Ectodermal cell (in vitro differentiated cells): ENCODE data around the gene DCPS.

Source experiments
- H3K27ac ChIP-seq: 2 replicates; pipeline ENCODE4 v1.7.0; 2013; ENCODE audit warnings: mild to moderate bottlenecking, low read depth, low read length; ENCODE audit not compliant: insufficient read depth, poor library complexity, severe bottlenecking
- H3K27me3 ChIP-seq: 2 replicates; pipeline ENCODE4 v1.7.0; 2013; ENCODE audit warnings: mild to moderate bottlenecking, low read length; ENCODE audit not compliant: insufficient read depth, control insufficient read depth, poor library complexity, severe bottlenecking
- H3K36me3 ChIP-seq: one replicate; pipeline ENCODE4 v1.7.0; 2013; ENCODE audit warnings: low read length; ENCODE audit not compliant: control insufficient read depth, insufficient read depth
- H3K4me1 ChIP-seq: one replicate; pipeline ENCODE4 v1.7.0; 2013; ENCODE audit warnings: low read length; ENCODE audit not compliant: control insufficient read depth, insufficient read depth
- H3K4me3 ChIP-seq: 2 replicates; pipeline ENCODE4 v1.7.0; 2013; ENCODE audit warnings: low read depth, low read length, control low read depth; ENCODE audit not compliant: insufficient read depth
- H3K9me3 ChIP-seq: 2 replicates; pipeline ENCODE4 v1.7.0; 2013; ENCODE audit warnings: mild to moderate bottlenecking, low read length, moderate library complexity; ENCODE audit not compliant: control insufficient read depth
- WGBS, 2 experiments: methylation state at CpG; one replicate each; pipeline ENCODE4 v1.1.7; 2013; ENCODE audit warnings: missing lambda C conversion rate in 2 of 2; 5-methylcytosine and 5-hydroxymethylcytosine counted together

DCPS gene

DNA sequence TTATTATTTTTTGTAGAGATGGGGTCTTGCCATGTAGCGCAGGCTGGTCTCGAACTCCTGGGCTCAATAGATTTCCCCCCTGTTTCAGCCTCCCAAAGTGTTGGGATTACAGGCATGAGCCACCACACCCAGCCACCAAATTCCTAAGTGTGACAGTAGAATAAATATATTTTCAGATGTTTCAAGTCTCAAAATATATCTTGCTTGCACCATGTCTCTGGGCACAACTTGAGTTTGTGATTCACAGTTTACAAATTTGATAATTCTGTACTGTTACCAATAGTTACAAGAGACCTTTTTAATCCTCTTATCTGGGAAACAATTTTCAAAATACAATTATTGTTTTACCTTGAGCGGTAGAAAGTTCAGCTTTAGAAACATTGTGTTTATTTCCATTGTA is 19.1 kb downstream of the DCPS start:
- H3K4me1 ChIP-seq: peaks cover 6% of the 10 kb centered on the region
- no peaks in the 10 kb centered on the region for H3K27me3 ChIP-seq
- H3K4me3 ChIP-seq: no peak overlapping the region
- H3K36me3 ChIP-seq: no peaks in the 10 kb centered on the region
- WGBS, 2 experiments: 90 to 100% methylated on average over 2 to 3 of the region's 3 CpGs
- no peak overlapping the region for H3K27ac ChIP-seq
- H3K9me3 ChIP-seq: no peaks in the 10 kb centered on the region

DNA sequence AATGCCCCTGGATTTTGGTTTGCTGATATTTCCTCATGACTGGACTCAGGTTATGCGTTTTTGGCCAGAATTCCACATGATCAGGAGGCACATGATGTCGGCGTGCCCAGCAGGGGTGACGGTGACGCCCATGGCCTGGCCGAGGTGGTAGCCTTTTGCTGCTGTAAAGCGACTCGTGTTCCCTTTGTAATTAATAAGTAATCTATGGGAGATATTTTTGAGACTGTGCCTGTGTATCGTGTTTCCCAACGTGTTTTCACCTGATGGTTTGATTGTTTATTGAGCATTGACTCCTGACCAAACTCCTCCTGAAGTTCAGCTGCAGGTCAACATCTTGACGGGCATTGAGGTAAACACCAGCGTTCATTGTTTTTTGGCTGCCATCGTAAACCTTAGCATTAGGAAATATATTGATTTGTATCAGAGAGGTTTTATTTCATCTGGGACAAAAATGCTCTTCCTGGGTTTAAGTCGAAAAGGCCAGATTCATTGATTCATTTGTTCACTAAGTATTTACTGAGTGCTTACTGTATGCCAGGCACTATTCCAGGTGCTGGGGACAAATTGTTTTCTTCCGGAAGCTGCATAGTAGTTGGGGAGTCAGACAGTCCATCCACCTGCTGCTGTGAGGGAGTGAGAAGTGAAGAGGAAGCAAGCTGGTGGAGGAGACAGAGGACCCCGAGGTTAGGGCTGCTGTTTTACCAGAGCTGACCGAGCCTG is 23.6 kb downstream of the DCPS start:
- Histone ChIP-seq H3K27me3 (no peaks in the 10 kb centered on the region), H3K36me3 (no peaks in the 10 kb centered on the region), H3K4me3 (no peak overlapping the region), H3K27ac (no peak overlapping the region), H3K4me1 (peaks cover 8% of the 10 kb centered on the region), H3K9me3 (no peaks in the 10 kb centered on the region)
- WGBS, 2 experiments: 94 to 96% methylated on average over 17 of the region's 17 CpGs

DNA sequence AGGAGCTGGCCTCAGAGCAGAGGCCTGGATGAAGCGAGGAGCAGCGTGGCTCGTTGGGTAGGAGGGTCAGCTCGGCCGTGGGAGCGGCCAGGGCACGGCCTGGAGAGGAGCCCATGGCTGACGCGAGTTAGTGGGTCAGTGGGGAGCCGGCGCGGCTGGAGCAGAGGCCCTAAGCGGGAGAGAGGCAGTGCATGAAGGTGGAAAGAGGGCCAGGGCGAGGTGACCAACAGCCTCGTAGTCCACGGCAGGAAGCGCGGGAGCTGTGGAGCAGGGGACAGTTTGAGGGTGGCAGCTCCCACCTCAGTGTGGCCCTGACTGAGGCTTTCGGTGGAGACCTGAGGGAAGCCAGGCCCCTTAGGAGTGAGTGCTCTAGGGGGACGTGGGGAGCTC is 24.1 kb downstream of the DCPS start:
- H3K4me3 ChIP-seq: no peak overlapping the region
- no peaks in the 10 kb centered on the region for H3K27me3 ChIP-seq
- no peaks in the 10 kb centered on the region for H3K36me3 ChIP-seq
- no peak overlapping the region for H3K27ac ChIP-seq
- 92 to 93% methylated on average over 20 of the region's 20 CpGs for WGBS, 2 experiments
- no peaks in the 10 kb centered on the region for H3K9me3 ChIP-seq
- peaks cover 8% of the 10 kb centered on the region for H3K4me1 ChIP-seq

DNA sequence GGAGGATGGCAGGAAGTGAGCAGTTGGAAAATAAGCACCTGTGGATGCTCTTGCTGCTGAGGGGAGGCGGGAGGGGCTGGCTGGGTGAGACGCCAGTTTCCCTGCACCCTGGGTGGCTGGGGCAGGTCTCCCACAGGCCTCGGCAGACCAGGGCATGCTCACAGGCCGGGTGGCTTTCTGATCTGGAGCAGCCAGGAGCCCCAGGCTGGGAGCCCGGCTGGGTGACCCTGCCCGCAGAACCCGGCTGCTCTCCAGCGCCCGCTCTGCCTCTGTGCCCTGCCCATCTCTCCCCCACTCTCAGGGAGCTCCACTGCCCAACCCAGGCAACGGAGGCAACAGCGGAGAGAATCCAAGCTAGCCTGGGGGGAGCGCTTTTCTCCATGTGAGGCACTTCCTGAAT is 24.6 kb downstream of the DCPS start:
- H3K36me3 ChIP-seq: no peaks in the 10 kb centered on the region
- H3K4me3 ChIP-seq: no peak overlapping the region
- H3K27ac ChIP-seq: peak overlapping the region; percentile 8
- H3K9me3 ChIP-seq: no peaks in the 10 kb centered on the region
- H3K4me1 ChIP-seq: peaks cover 8% of the 10 kb centered on the region
- WGBS, 2 experiments: 91 to 95% methylated on average over 12 of the region's 12 CpGs
- H3K27me3 ChIP-seq: no peaks in the 10 kb centered on the region

- Histone ChIP-seq H3K36me3 (no peaks in the 10 kb centered on the region), H3K27me3 (no peaks in the 10 kb centered on the region), H3K27ac (no peak overlapping the region), H3K4me3 (no peak overlapping the region), H3K4me1 (peaks cover 8% of the 10 kb centered on the region), H3K9me3 (no peaks in the 10 kb centered on the region)
- WGBS, 2 experiments: 90 to 94% methylated on average over 9 of the region's 9 CpGs
Measured at GRCh38 chr11:126328938-126329643, 25.2 kb downstream of the DCPS start.

- H3K27ac ChIP-seq: no peak overlapping the region
- WGBS, 2 experiments: 94 to 97% methylated on average over 11 of the region's 11 CpGs
- no peaks in the 10 kb centered on the region for H3K36me3 ChIP-seq
- no peak overlapping the region for H3K4me3 ChIP-seq
- no peaks in the 10 kb centered on the region for H3K27me3 ChIP-seq
- H3K9me3 ChIP-seq: no peaks in the 10 kb centered on the region
- peaks cover 8% of the 10 kb centered on the region for H3K4me1 ChIP-seq
Measured at GRCh38 chr11:126329644-126330211, 25.9 kb downstream of the DCPS start.

DNA sequence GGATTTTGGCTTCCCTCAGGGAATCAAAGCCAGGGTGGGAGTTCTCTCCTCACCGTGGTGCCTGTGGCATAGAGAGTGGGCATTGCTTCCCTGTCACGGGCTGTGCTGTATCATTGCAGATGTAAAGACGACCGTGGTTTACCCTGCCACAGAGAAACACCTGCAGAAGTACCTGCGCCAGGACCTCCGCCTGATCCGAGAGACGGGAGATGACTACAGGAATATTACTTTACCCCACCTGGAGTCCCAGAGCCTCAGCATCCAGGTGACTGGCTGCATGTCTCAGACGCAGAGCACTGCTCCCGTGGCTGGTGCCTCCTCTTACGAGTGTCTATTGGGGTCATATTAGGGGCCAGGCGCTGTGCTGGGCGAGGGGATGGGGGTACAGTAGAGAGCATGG is 27.4 kb downstream of the DCPS start:
- Histone ChIP-seq H3K4me3 (no peak overlapping the region), H3K9me3 (no peaks in the 10 kb centered on the region), H3K36me3 (peaks cover 4% of the 10 kb centered on the region), H3K27me3 (no peaks in the 10 kb centered on the region), H3K4me1 (peaks cover 10% of the 10 kb centered on the region), H3K27ac (no peak overlapping the region)
- WGBS, 2 experiments: 95 to 96% methylated on average over 13 of the region's 13 CpGs

GRCh38 chr11:126332221-126332711 is 28.4 kb downstream of the DCPS start:
- H3K27ac ChIP-seq: no peak overlapping the region
- 93 to 95% methylated on average over 4 to 5 of the region's 5 CpGs for WGBS, 2 experiments
- peaks cover 20% of the 10 kb centered on the region for H3K4me1 ChIP-seq
- no peaks in the 10 kb centered on the region for H3K27me3 ChIP-seq
- no peak overlapping the region for H3K4me3 ChIP-seq
- peaks cover 4% of the 10 kb centered on the region for H3K36me3 ChIP-seq
- H3K9me3 ChIP-seq: no peaks in the 10 kb centered on the region

DNA sequence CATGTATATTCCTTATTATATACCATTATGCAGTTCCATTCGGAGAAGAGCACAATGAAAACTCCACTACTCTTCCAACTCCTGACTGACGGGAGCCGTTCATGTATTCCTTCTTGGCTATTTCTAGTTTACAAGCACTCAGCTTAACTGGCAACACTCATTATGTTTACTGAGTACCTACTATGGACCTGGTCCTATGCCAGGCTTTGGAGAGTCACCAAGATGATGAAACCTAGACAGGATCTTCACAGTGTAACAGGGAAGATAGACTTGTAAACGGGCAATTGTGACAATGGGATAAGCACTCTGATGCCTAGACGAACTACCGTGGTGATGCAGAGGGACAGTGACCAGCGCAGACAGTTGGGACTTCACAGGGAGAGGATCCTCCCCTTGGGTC is 29.3 kb downstream of the DCPS start:
- Histone ChIP-seq H3K4me1 (peaks cover 24% of the 10 kb centered on the region), H3K27ac (no peak overlapping the region), H3K9me3 (no peaks in the 10 kb centered on the region), H3K36me3 (peaks cover 4% of the 10 kb centered on the region), H3K27me3 (no peaks in the 10 kb centered on the region), H3K4me3 (no peak overlapping the region)
- WGBS, 2 experiments: 92 to 93% methylated on average over 7 of the region's 7 CpGs

DNA sequence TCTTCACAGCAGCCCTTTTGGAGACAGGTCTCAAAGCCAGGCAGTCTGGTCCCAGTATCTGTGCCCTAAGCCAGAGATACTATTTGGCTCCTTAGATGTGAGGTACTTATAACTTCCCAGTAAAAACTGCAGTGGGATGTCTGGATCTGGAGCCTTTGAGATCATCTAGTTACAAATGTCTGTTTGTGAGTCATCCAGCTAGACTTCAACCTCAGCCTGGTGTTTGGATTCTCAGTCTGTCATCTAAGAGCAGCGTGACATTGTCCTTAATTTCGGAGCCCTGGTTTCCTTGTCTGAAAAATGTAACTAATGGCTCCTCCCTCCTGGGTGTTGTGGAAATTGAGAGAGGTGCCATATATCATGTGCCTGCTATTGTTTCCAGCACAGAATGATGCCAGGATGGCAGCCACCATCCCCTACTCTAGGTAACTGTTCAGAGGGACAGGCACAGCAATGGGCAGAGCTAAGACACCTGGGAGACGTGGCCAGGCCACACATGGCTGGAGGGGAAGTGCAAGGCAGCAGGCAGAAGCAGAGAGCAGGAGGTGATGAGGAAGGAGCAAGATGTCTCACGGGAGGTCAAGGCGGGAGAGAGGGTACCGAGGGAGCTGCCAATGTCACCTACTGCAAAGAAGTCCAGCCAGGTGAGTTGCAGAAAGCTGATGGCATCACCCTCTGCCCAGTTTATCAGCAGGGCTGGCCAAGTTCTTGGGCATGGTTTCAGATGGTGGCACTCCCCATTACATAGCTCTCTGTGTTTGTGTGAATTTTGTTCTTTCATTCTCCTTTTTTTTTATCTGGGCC is 31.0 kb downstream of the DCPS start:
- no peak overlapping the region for H3K4me3 ChIP-seq
- no peaks in the 10 kb centered on the region for H3K27me3 ChIP-seq
- H3K36me3 ChIP-seq: peaks cover 4% of the 10 kb centered on the region
- WGBS, 2 experiments: 91 to 95% methylated on average over 6 of the region's 6 CpGs
- H3K4me1 ChIP-seq: peaks cover 19% of the 10 kb centered on the region
- H3K27ac ChIP-seq: no peak overlapping the region
- H3K9me3 ChIP-seq: no peaks in the 10 kb centered on the region
